IMR-90 (cell line): ENCODE data around the gene DIP2C. TPM values are rescaled to one million over a fixed set of nuclear protein-coding genes. Genes with fewer than 3 reads are reported as not detected.

Source experiments
- ATAC-seq: fragments of 200-7000 bp; cut with Tn5 transposase; 2 replicates; pipeline ENCODE4 v1.9.1; 2020; ENCODE audit warnings: low read depth, mild to moderate bottlenecking, moderate library complexity
- BruUV-seq: library from RNA; stranded (reverse); fragments of 400-500 nt; replicated peaks from 2 replicates; lab custom pipeline; 2021; lab: Mats Ljungman, UMichigan
- CTCF ChIA-PET: fragments of 300-600 bp; formaldehyde crosslinking; extraction: SDS; loops from one replicate; lab custom pipeline; 2021; ENCODE audit warnings: antibody characterized with exemption; lab: Yijun Ruan, JAX
- POLR2A ChIA-PET: fragments of 300-600 bp; sonication (Branson Sonifier 250); formaldehyde crosslinking; loops from one replicate; lab custom pipeline; 2022; ENCODE audit warnings: antibody characterized with exemption; ENCODE audit not compliant: unreplicated experiment; lab: Charles Lee
- DNase-seq: peaks from one replicate; pipeline ENCODE4 v3.0.0; 2013
- H2AFZ ChIP-seq: replicated peaks from 2 replicates; pipeline ENCODE3; 2013; ENCODE audit warnings: low read length, mild to moderate bottlenecking; ENCODE audit not compliant: poor library complexity
- H2AK5ac ChIP-seq: 2 replicates; pipeline ENCODE4 v1.6.1; 2013; ENCODE audit warnings: low read depth, low read length, inconsistent platforms
- H2AK9ac ChIP-seq: replicated peaks from 2 replicates; pipeline ENCODE3; 2013; ENCODE audit warnings: mild to moderate bottlenecking, low read depth, low read length, moderate library complexity; ENCODE audit not compliant: poor library complexity
- H2BK120ac ChIP-seq: 2 replicates; pipeline ENCODE4 v1.6.1; 2013; ENCODE audit warnings: low read depth, low read length, inconsistent platforms
- H2BK15ac ChIP-seq: 3 replicates; pipeline ENCODE4 v1.6.1; 2013; ENCODE audit warnings: low read depth, low read length, inconsistent platforms
- H2BK20ac ChIP-seq: 2 replicates; pipeline ENCODE4 v1.6.1; 2013; ENCODE audit warnings: low read depth, mild to moderate bottlenecking, inconsistent platforms, low read length, moderate library complexity
- H2BK5ac ChIP-seq: 2 replicates; pipeline ENCODE4 v1.6.1; 2013; ENCODE audit warnings: mild to moderate bottlenecking, low read depth, low read length, inconsistent platforms; ENCODE audit not compliant: poor library complexity, severe bottlenecking
- H3K14ac ChIP-seq: replicated peaks from 2 replicates; pipeline ENCODE4 v1.6.1; 2013; ENCODE audit warnings: low read depth, low read length, inconsistent platforms
- H3K18ac ChIP-seq: 2 replicates; pipeline ENCODE4 v1.6.1; 2013; ENCODE audit warnings: low read depth, low read length, control low read depth
- H3K23ac ChIP-seq: 2 replicates; pipeline ENCODE4 v1.6.1; 2013; ENCODE audit warnings: low read depth, low read length, inconsistent platforms
- H3K27ac ChIP-seq: 2 replicates; pipeline ENCODE4 v1.5.1; 2013; ENCODE audit warnings: mild to moderate bottlenecking, control low read depth, low read length; ENCODE audit not compliant: insufficient read depth
- H3K27me3 ChIP-seq: 2 replicates; pipeline ENCODE4 v1.6.1; 2013; ENCODE audit warnings: low read length; ENCODE audit not compliant: control insufficient read depth, insufficient read depth
- H3K36me3 ChIP-seq: 2 replicates; pipeline ENCODE4 v1.6.1; 2013; ENCODE audit warnings: low read length, mixed read lengths; ENCODE audit not compliant: control insufficient read depth, insufficient read depth
- H3K4ac ChIP-seq: 2 replicates; pipeline ENCODE4 v1.6.1; 2013; ENCODE audit warnings: low read depth, low read length, inconsistent platforms
- H3K4me1 ChIP-seq: 2 replicates; pipeline ENCODE4 v1.6.1; 2013; ENCODE audit warnings: low read length, mixed read lengths; ENCODE audit not compliant: control insufficient read depth, insufficient read depth
- H3K4me2 ChIP-seq: 2 replicates; pipeline ENCODE4 v1.6.1; 2013; ENCODE audit warnings: low read depth, mild to moderate bottlenecking, control low read depth, low read length, moderate library complexity
- H3K4me3 ChIP-seq: 2 replicates; pipeline ENCODE4 v1.5.1; 2013; ENCODE audit warnings: low read depth, mild to moderate bottlenecking, control low read depth, low read length, moderate library complexity; ENCODE audit not compliant: insufficient read depth
- H3K56ac ChIP-seq: 2 replicates; pipeline ENCODE4 v1.6.1; 2013; ENCODE audit warnings: low read length, inconsistent platforms; ENCODE audit not compliant: insufficient read depth; ENCODE audit errors: extremely low read depth
- H3K79me1 ChIP-seq, 2 experiments: 2 replicates each; pipeline ENCODE4 v1.6.1; 2013; ENCODE audit warnings: low read length in 2 of 2, inconsistent platforms in 1 of 2, low read depth in 1 of 2
- H3K9ac ChIP-seq: 2 replicates; pipeline ENCODE4 v1.6.1; 2013; ENCODE audit warnings: low read depth, low read length, control low read depth
- H3K9me1 ChIP-seq: 2 replicates; pipeline ENCODE4 v1.6.1; 2013; ENCODE audit warnings: low read length, inconsistent platforms; ENCODE audit not compliant: insufficient read depth
- H3K9me3 ChIP-seq: 2 replicates; pipeline ENCODE4 v1.6.1; 2013; ENCODE audit warnings: low read length; ENCODE audit not compliant: control insufficient read depth, insufficient read depth
- H4K20me1 ChIP-seq: 2 replicates; pipeline ENCODE4 v1.6.1; 2013; ENCODE audit warnings: low read length, inconsistent platforms; ENCODE audit not compliant: insufficient read depth
- H4K5ac ChIP-seq: 2 replicates; pipeline ENCODE4 v1.6.1; 2013; ENCODE audit warnings: mild to moderate bottlenecking, low read depth, low read length, control low read depth
- H4K8ac ChIP-seq, 2 experiments: 2 replicates each; pipeline ENCODE4 v1.6.1; 2013; ENCODE audit warnings: low read depth in 2 of 2, low read length in 2 of 2, control low read depth in 1 of 2, inconsistent platforms in 1 of 2
- H4K91ac ChIP-seq: 2 replicates; pipeline ENCODE4 v1.6.1; 2013; ENCODE audit warnings: low read depth, low read length, inconsistent platforms; ENCODE audit not compliant: insufficient read depth
- BHLHE40 ChIP-seq: fragments of 150-350 bp; IDR thresholded peaks from 2 replicates; pipeline ENCODE4 v1.6.1; 2016; ENCODE audit warnings: mild to moderate bottlenecking, low read depth, low read length
- CEBPB ChIP-seq: IDR thresholded peaks from 2 replicates; pipeline ENCODE4 v1.6.1; 2012; ENCODE audit warnings: low read depth, low read length, improper control_type of control experiment
- CTCF ChIP-seq: conservative IDR thresholded peaks from 2 replicates; pipeline ENCODE4 v1.5.1; 2012; ENCODE audit warnings: mild to moderate bottlenecking, low read depth, low read length, improper control_type of control experiment
- MXI1 ChIP-seq: IDR thresholded peaks from 2 replicates; pipeline ENCODE4 v1.6.1; 2012; ENCODE audit warnings: low read depth, mild to moderate bottlenecking, low read length, moderate library complexity, borderline replicate concordance
- NFE2L2 ChIP-seq: fragments of 150-350 bp; IDR thresholded peaks from 2 replicates; pipeline ENCODE4 v1.6.1; 2016; ENCODE audit warnings: low read depth, mild to moderate bottlenecking, low read length
- POLR2A ChIP-seq: IDR thresholded peaks from 2 replicates; pipeline ENCODE4 v1.6.1; 2012; ENCODE audit warnings: mild to moderate bottlenecking, low read depth, low read length
- RAD21 ChIP-seq: IDR thresholded peaks from 2 replicates; pipeline ENCODE4 v1.6.1; 2012; ENCODE audit warnings: low read length, improper control_type of control experiment
- RCOR1 ChIP-seq: IDR thresholded peaks from 2 replicates; pipeline ENCODE4 v1.6.1; 2012; ENCODE audit warnings: mild to moderate bottlenecking, low read length, improper control_type of control experiment; ENCODE audit not compliant: insufficient replicate concordance
- SMC3 ChIP-seq: fragments of 150-350 bp; IDR thresholded peaks from 2 replicates; pipeline ENCODE4 v1.6.1; 2016; ENCODE audit warnings: low read depth, mild to moderate bottlenecking, antibody characterized with exemption, low read length, moderate library complexity
- USF2 ChIP-seq: fragments of 150-350 bp; IDR thresholded peaks from 2 replicates; pipeline ENCODE4 v1.6.1; 2017; ENCODE audit warnings: mild to moderate bottlenecking, antibody characterized with exemption, low read length, low read depth
- WGBS, 2 experiments: methylation state at CpG; one replicate each; pipeline versions ENCODE4 v1.1.5 to v1.1.7; 2013; ENCODE audit warnings: missing lambda C conversion rate in 2 of 2; ENCODE audit not compliant: insufficient read length in 1 of 2; ENCODE audit errors: extremely low coverage in 2 of 2; 5-methylcytosine and 5-hydroxymethylcytosine counted together
- dilution Hi-C: fragments of 300-500 bp; cut with HindIII; formaldehyde crosslinking; loops from one replicate; pipeline ENCODE4 v1.14.3; 2018; ENCODE audit warnings: low sequenced_read_pairs; ENCODE audit not compliant: unreplicated experiment
- in situ Hi-C: fragments of 300-500 bp; cut with MboI; formaldehyde crosslinking; loops from 3 replicates; pipeline ENCODE4 v1.14.3; 2019; ENCODE audit warnings: low sequenced_read_pairs, inconsistent platforms, mixed read lengths
- intact Hi-C: fragments of 100-400 bp; cut with micrococcal nuclease; formaldehyde crosslinking; loops from 2 replicates; pipeline ENCODE4 v1.10.0; 2022
- polyA plus RNA-seq, 3 experiments: library from polyadenylated mRNA; depleted of rRNA; stranded (reverse); fragments of >200 nt; gene quantifications; 2 replicates each; pipeline ENCODE4 v1.2.3, GENCODE V29; 2012; ENCODE audit warnings: low replicate concordance in 1 of 3
- total RNA-seq: library from RNA; depleted of rRNA; stranded (reverse); fragments of >200 nt; gene quantifications from 2 replicates; pipeline ENCODE4 v1.2.3, GENCODE V29; 2012

The DIP2C gene
- total and polyA plus RNA-seq, 2 of the 4 experiments (the other 2 are of a cell fraction) = 8.6 to 17.3 TPM

GRCh38 chr10:371515-371914 lies 318.0 kb downstream of the DIP2C start:
- no peak for TF ChIP-seq RCOR1
- no peak for TF ChIP-seq BHLHE40
- TF ChIP-seq CEBPB = no peak
- TF ChIP-seq MXI1 = no peak
- TF ChIP-seq USF2 = no peak
- TF ChIP-seq NFE2L2 = no peak
- TF ChIP-seq POLR2A = no peak
- no peak for TF ChIP-seq SMC3
- no peak for TF ChIP-seq CTCF
- TF ChIP-seq RAD21 = no peak
- Histone ChIP-seq H3K4me2 (no peak overlapping the region), H3K9ac (no peak overlapping the region), H2BK5ac (peak overlapping the region; percentile 48), H2BK120ac (peak overlapping the region; percentile 67; the same call in 1 of the 2 replicates), H3K23ac (no peak overlapping the region), H3K9me3 (no peaks in the 10 kb centered on the region), H2AK9ac (no peak overlapping the region), H3K9me1 (peaks cover 28% of the 10 kb centered on the region), H3K14ac (0 out of 2 replicates have a peak overlapping the region, but pooled peaks have one; percentile 19), H2AK5ac (peak overlapping the region; percentile 88), H4K8ac (0 out of 4 replicates have a peak overlapping the region, but pooled peaks of 1 of the 2 experiments have one; percentile 62), H4K5ac (no peak overlapping the region; the same call in 1 of the 2 replicates), H2AFZ (no peak overlapping the region), H2BK20ac (peak overlapping the region; percentile 79), H4K20me1 (peaks cover 7% of the 10 kb centered on the region), H3K27ac (no peak overlapping the region), H3K36me3 (peaks cover 32% of the 10 kb centered on the region), H3K4ac (peak overlapping the region; percentile 82), H3K4me3 (no peak overlapping the region), H4K91ac (peak overlapping the region; percentile 58), H3K4me1 (peaks cover 29% of the 10 kb centered on the region), H2BK15ac (peak overlapping the region; percentile 81; the same call in 1 of the 3 replicates), H3K27me3 (no peaks in the 10 kb centered on the region), H3K79me1 (peaks cover 23 to 53% of the 10 kb centered on the region in 2 experiments), H3K18ac (peak overlapping the region; percentile 29; the same call in 1 of the 2 replicates), H3K56ac (no peak overlapping the region)
- CTCF ChIA-PET = interaction anchor here (0.7 to 1.0 kb wide), 2 partner anchors 20 to 128 kb away, joined by 3 read pairs; no protein-coding TSS in a partner anchor
- intact Hi-C loops = no loop called here
- dilution Hi-C loops = no loop called here
- DNase-seq = no peak
- ATAC-seq = no peak
- in situ Hi-C loops = no loop called here
- no TSS peak for BruUV-seq
- POLR2A ChIA-PET = no interaction called here
- 96% methylated on average over 8 of the region's 13 CpGs; no CpG with 5 or more reads in 1 of the 2 experiments for WGBS, 2 experiments
